HepG2 (cell line): ENCODE data around the gene OSBPL2. TPM values are rescaled to one million over a fixed set of nuclear protein-coding genes. Genes with fewer than 3 reads are reported as not detected.

Experiments used
- ATAC-seq: fragments of 200-7000 bp; cut with Tn5 transposase; 3 replicates; pipeline ENCODE4 v1.9.1; 2020; ENCODE audit warnings: mild to moderate bottlenecking, moderate library complexity
- BruUV-seq: library from RNA; stranded (reverse); fragments of 400-500 nt; replicated peaks from 2 replicates; lab custom pipeline; 2021; lab: Mats Ljungman, UMichigan
- CTCF ChIA-PET: fragments of 300-600 bp; formaldehyde crosslinking; extraction: SDS; loops from one replicate; lab custom pipeline; 2021; ENCODE audit warnings: low total read pairs, inconsistent platforms, low intra/inter-chr PET ratio; lab: Yijun Ruan, JAX
- POLR2A ChIA-PET: fragments of 350-600 bp; sonication (Branson Sonifier 250); formaldehyde crosslinking; loops from one replicate; lab custom pipeline; 2020; ENCODE audit warnings: antibody characterized with exemption, inconsistent platforms; lab: Yijun Ruan, JAX
- DNase-seq: peaks from one replicate; pipeline ENCODE4 v3.0.0-alpha.2; 2015; ENCODE audit warnings: low spot score
- FAIRE-seq: peaks from 3 replicates; lab custom pipeline; 2011; peaks lifted over from hg19 to GRCh38; lab: Jason Lieb, UNC
- H2AFZ ChIP-seq: one replicate; pipeline ENCODE4 v1.6.1; 2011; ENCODE audit warnings: low read length, inconsistent platforms
- H3K27ac ChIP-seq: fragments of 300-600 bp; 3 replicates; pipeline ENCODE4 v1.8.0; 2011; ENCODE audit warnings: mixed run types, mild to moderate bottlenecking, mixed read lengths, low read length, inconsistent platforms; ENCODE audit not compliant: insufficient read depth; ENCODE audit errors: extremely low read length
- H3K27me3 ChIP-seq, 2 experiments: fragments of 200-600 bp in 1 of 2; 2 replicates in 1 of 2; 3 replicates in 1 of 2; pipeline versions ENCODE4 v1.6.0 to v1.8.0; 2011; ENCODE audit warnings: low read length in 2 of 2, mild to moderate bottlenecking in 2 of 2, moderate library complexity in 2 of 2, inconsistent platforms in 1 of 2; ENCODE audit not compliant: insufficient read depth in 2 of 2, control insufficient read depth in 1 of 2
- H3K36me3 ChIP-seq, 2 experiments: fragments of 200-600 bp in 1 of 2; replicated peaks in 1 of 2; 2 replicates in 1 of 2; 3 replicates in 1 of 2; pipeline versions ENCODE4 v1.5.1 to v1.8.0; 2011; ENCODE audit warnings: low read length in 2 of 2, inconsistent platforms in 1 of 2; ENCODE audit not compliant: insufficient read depth in 2 of 2, control insufficient read depth in 1 of 2
- H3K4me1 ChIP-seq: 2 replicates; pipeline ENCODE4 v1.5.1; 2012; ENCODE audit warnings: low read length, inconsistent platforms; ENCODE audit not compliant: insufficient read depth
- H3K4me2 ChIP-seq: 2 replicates; pipeline ENCODE4 v1.6.0; 2011; ENCODE audit warnings: low read depth, low read length, inconsistent platforms
- H3K4me3 ChIP-seq, 3 experiments: fragments of 200-600 bp in 1 of 3; sonication (generic), shearing (Covaris generic) in 1 of 3; replicated peaks in 1 of 3; 2 replicates each; pipeline ENCODE4 v1.5.1; 2011 to 2016; ENCODE audit warnings: low read length in 3 of 3, inconsistent platforms in 2 of 3, low read depth in 2 of 3, mild to moderate bottlenecking in 2 of 3, control low read depth in 1 of 3, mixed read lengths in 1 of 3; ENCODE audit not compliant: insufficient read depth in 1 of 3
- H3K79me2 ChIP-seq: one replicate; pipeline ENCODE4 v1.6.1; 2011; ENCODE audit warnings: low read length, inconsistent platforms; ENCODE audit not compliant: insufficient read depth
- H3K9ac ChIP-seq: 2 replicates; pipeline ENCODE4 v1.6.0; 2011; ENCODE audit warnings: mild to moderate bottlenecking, low read depth, low read length, inconsistent platforms; ENCODE audit not compliant: insufficient read depth
- H3K9me3 ChIP-seq: 2 replicates; pipeline ENCODE4 v1.5.1; 2012; ENCODE audit warnings: mild to moderate bottlenecking, low read length
- H4K20me1 ChIP-seq: 2 replicates; pipeline ENCODE4 v1.6.0; 2011; ENCODE audit warnings: inconsistent platforms, mild to moderate bottlenecking, low read length, moderate library complexity; ENCODE audit not compliant: insufficient read depth
- ARNT ChIP-seq: fragments of 450-650 bp; IDR thresholded peaks from 2 replicates; pipeline ENCODE4 v1.6.1; 2017
- ARNTL ChIP-seq: sonication (generic); formaldehyde crosslinking; IDR thresholded peaks from 2 replicates; pipeline ENCODE4 v1.4.0; 2020; ENCODE audit warnings: mild to moderate bottlenecking, missing genetic modification reagents
- PHF20 ChIP-seq: sonication (generic); formaldehyde crosslinking; IDR thresholded peaks from 2 replicates; pipeline ENCODE4 v1.5.0; 2020; ENCODE audit warnings: mild to moderate bottlenecking, missing genetic modification reagents
- TFDP2 ChIP-seq: sonication (generic); formaldehyde crosslinking; IDR thresholded peaks from 2 replicates; pipeline ENCODE4 v1.4.0; 2020; ENCODE audit warnings: missing genetic modification reagents
- ZC3H4 ChIP-seq: sonication (generic); formaldehyde crosslinking; IDR thresholded peaks from 2 replicates; pipeline ENCODE4 v1.4.0; 2020; ENCODE audit warnings: missing genetic modification reagents, borderline replicate concordance
- ZEB1 ChIP-seq: IDR thresholded peaks from 2 replicates; pipeline ENCODE4 v1.6.1; 2012; ENCODE audit warnings: mild to moderate bottlenecking, low read depth, inconsistent platforms; ENCODE audit not compliant: insufficient replicate concordance
- ZNF3 ChIP-seq: IDR thresholded peaks from 2 replicates; pipeline ENCODE4 v1.7.0; 2017; ENCODE audit warnings: inconsistent platforms
- ZNF329 ChIP-seq: sonication (generic); formaldehyde crosslinking; IDR thresholded peaks from 2 replicates; pipeline ENCODE4 v1.9.0; 2021; ENCODE audit warnings: low read depth, mild to moderate bottlenecking, missing genetic modification reagents
- ZNF782 ChIP-seq: sonication (generic); formaldehyde crosslinking; IDR thresholded peaks from 2 replicates; pipeline ENCODE4 v1.4.0; 2020; ENCODE audit warnings: missing genetic modification reagents, mild to moderate bottlenecking, borderline replicate concordance
- WGBS: methylation state at CpG from one replicate; pipeline ENCODE4 v1.1.6; 2017; ENCODE audit warnings: low lambda C conversion rate; 5-methylcytosine and 5-hydroxymethylcytosine counted together
- in situ Hi-C: cut with HindIII; loops from 2 replicates; pipeline ENCODE4 v1.10.0; 2017; ENCODE audit warnings: low pct_unique_long_range_greater_than_20kb; ENCODE audit not compliant: extremely low pct_ligation_motif_present
- intact Hi-C: fragments of 100-400 bp; cut with micrococcal nuclease; formaldehyde crosslinking; loops from one replicate; pipeline ENCODE4 v1.10.0; 2022; ENCODE audit not compliant: unreplicated experiment
- polyA plus RNA-seq, 8 experiments: library from polyadenylated mRNA; depleted of rRNA in 3 of 8; stranded (reverse) in 7 of 8; unstranded in 1 of 8; fragments of >200 nt; fragmentation: Illumina TruSeq in 4 of 8; extraction: Trizol in 4 of 8; gene quantifications; 2 replicates each; pipeline versions ENCODE4 v1.2.1 to v1.2.3, GENCODE V29; 2011 to 2016; ENCODE audit warnings: low read depth in 4 of 8, missing spikeins in 1 of 8, mixed read lengths in 1 of 8; ENCODE audit not compliant: insufficient read depth in 1 of 8
- total RNA-seq, 5 experiments: library from RNA; depleted of rRNA; stranded (reverse); fragments of >200 nt; fragmentation: Illumina TruSeq; extraction: Trizol; gene quantifications; 2 replicates each; pipeline ENCODE4 v1.2.3, GENCODE V29; 2016; ENCODE audit warnings: low read depth in 1 of 5
- TF ChIP-seq, protein P1 (sequence below): sonication (generic); formaldehyde crosslinking; IDR thresholded peaks from 2 replicates; pipeline ENCODE4 v1.4.0; 2020; ENCODE audit warnings: missing genetic modification reagents, mild to moderate bottlenecking, borderline replicate concordance

The OSBPL2 gene
- total and polyA plus RNA-seq, 2 of the 13 experiments (the other 11 are each of a cell fraction or from before 2014, with no cell fraction given), result 18.5 to 37.4 TPM

GRCh38 chr20:62252342-62252966 is 14.1 kb downstream of the OSBPL2 start:
- Histone ChIP-seq H2AFZ (no peak overlapping the region), H3K79me2 (peaks cover 62% of the 10 kb centered on the region), H3K4me2 (no peak overlapping the region), H3K36me3 (peaks cover 19 to 24% of the 10 kb centered on the region in 2 experiments; a peak in 4 of 5 replicates), H3K4me3 (no peak overlapping the region), H3K9ac (no peak overlapping the region), H3K27me3 (no peaks in the 10 kb centered on the region), H3K4me1 (peaks cover 19% of the 10 kb centered on the region), H3K9me3 (no peaks in the 10 kb centered on the region), H4K20me1 (peaks cover 54% of the 10 kb centered on the region), H3K27ac (no peak overlapping the region)
- DNase-seq (no peak), FAIRE-seq (no peak), ATAC-seq (no peak)
- intact Hi-C loops (no loop called here), in situ Hi-C loops (no loop called here)
- TF ChIP-seq ZNF329 (CRISPR knock-in tag), result no peak
- no peak for TF ChIP-seq ARNTL
- TF ChIP-seq ARNT, result no peak
- no peak for TF ChIP-seq ZEB1
- TF ChIP-seq, protein P1, sequence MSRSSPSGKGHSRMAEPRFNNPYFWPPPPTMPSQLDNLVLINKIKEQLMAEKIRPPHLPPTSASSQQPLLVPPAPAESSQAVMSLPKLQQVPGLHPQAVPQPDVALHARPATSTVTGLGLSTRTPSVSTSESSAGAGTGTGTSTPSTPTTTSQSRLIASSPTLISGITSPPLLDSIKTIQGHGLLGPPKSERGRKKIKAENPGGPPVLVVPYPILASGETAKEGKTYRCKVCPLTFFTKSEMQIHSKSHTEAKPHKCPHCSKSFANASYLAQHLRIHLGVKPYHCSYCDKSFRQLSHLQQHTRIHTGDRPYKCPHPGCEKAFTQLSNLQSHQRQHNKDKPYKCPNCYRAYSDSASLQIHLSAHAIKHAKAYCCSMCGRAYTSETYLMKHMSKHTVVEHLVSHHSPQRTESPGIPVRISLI (CRISPR knock-in tag), result no peak
- TF ChIP-seq ZC3H4, result no peak
- TF ChIP-seq PHF20 (CRISPR knock-in tag), result no peak
- TF ChIP-seq ZNF3, result no peak
- TF ChIP-seq ZNF782 (CRISPR knock-in tag), result no peak
- no peak for TF ChIP-seq TFDP2
- ChIA-PET POLR2A (no interaction called here), CTCF (no interaction called here)
- no TSS peak for BruUV-seq
- 95% methylated on average over 26 of the region's 26 CpGs for whole genome bisulfite sequencing
